Measurements from ENCODE around the gene C6. TPM values are rescaled to one million over a fixed set of nuclear protein-coding genes. Genes with fewer than 3 reads are reported as not detected.

The C6 gene
- polyA plus RNA-seq, 3 donors, result 2.0 to 3.8 (median 2.9) TPM

DNA sequence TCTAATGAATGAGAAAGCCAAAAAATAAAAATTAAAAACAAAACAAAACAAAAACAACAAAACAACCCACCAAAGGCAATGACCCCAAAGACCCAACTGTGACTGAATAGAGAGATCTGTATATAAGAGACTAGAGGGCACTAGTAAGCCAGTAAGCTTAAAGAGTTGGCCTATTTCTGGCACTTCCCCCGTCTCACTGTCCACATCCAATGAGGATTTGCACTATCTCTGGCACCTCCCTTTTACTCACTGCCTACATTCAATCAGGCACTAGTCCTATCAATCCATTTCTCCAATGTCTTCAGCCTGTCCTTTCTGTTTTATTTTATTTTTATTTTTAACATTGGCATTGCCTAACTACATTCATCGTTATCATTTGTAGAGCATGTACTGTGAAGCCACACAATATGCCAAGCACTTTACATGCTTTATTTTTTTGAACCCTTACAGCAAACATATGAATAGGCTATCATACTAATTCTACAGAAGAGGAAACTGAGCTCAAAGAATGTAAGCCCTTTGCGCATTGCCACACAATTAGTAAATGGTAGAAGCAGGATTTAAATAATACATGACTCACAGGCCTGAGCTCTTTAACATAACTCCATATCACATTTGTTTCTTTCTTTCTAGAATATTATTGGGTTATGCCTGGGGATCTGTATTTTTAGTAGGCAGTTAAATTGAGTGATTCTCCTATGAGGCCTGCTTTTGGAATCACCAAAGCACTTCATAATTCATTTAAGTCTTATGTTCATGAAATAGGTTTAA is 70.0 kb downstream of the C6 start:
- no peak for DNase-seq (ENCODE audit: low read depth in 3 of 3, low spot score in 2 of 3)

- DNase-seq (ENCODE audit: low read depth in 3 of 3, low spot score in 2 of 3), result no peak
These were observed 85.2 kb downstream of the C6 start for GRCh38 chr5:41127967-41128690.

DNA sequence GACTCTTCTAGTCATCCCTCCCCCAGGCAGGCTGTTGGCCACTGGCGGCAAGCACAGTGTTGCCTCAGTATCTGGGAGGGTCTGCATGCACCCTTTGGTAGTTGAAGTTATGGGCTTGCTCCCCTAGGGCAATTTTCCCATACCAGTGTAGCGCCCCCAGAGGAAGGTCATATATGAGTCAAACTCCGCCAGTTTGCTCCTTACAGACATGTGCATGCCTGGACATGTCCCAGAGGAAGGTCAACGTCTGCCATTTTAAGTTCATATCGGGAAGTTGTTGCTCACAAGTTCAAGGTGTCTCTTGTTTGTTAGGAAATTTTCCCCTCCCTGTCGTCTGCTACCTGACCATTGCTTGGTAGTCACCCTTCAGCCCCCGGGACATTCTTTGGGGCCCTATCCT is 90.9 kb downstream of the C6 start:
- DNase-seq (ENCODE audit: low read depth in 3 of 3, low spot score in 2 of 3), result no peak

GRCh38 chr5:41120600-41120999 is 92.7 kb downstream of the C6 start:
- no peak for DNase-seq (ENCODE audit: low read depth in 3 of 3, low spot score in 2 of 3)

DNA sequence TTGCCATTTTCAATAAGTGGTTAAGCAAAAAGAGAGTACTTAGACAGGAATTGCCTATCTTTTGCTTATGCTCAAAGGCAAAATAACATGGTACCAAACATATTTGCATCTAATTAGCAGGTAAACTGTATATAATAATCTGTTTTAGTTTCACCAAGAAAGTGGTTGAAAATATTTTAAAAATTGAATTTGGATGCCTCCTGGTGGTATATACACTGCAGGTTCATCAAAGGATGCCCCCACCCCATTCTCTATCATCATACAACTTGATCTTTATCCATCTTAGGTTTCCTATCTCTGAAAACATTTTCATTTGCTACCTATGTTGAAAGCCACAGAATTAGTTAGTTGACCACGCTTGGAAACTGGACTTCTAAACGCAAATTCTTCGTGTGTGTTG is 95.2 kb downstream of the C6 start:
- DNase-seq (ENCODE audit: low read depth in 3 of 3, low spot score in 2 of 3), result no peak

DNA sequence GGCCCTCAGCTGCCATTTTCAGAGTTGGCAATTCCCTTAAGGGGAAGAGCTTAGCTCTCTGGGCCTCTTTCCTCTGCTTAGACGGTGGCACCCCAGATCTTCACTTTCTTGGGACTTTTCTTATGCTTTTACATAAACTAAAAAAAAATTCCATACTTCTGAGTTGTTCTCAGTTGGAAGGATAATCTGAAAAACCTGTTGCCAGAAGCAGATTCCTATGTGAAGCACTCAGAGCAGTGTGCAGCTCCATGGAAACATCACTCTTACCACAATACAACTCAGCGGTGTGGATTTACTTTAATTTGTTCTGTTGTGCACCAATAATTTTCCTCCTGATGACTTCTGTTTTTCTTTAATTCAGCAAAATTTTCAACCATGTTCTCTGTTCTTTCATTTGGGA is 98.1 kb downstream of the C6 start:
- no peak for DNase-seq (ENCODE audit: low read depth in 3 of 3, low spot score in 2 of 3)

GRCh38 chr5:41112486-41113455 is 100.6 kb downstream of the C6 start:
- DNase-seq (ENCODE audit: low read depth in 3 of 3, low spot score in 2 of 3), result no peak

GRCh38 chr5:41109186-41109585 is 104.1 kb downstream of the C6 start:
- DNase-seq (ENCODE audit: low read depth in 3 of 3, low spot score in 2 of 3), result no peak

GRCh38 chr5:41102341-41102740 is 111.0 kb downstream of the C6 start:
- no peak for DNase-seq (ENCODE audit: low read depth in 3 of 3, low spot score in 2 of 3)

GRCh38 chr5:41097642-41098041 is 115.7 kb downstream of the C6 start:
- no peak for DNase-seq (ENCODE audit: low read depth in 3 of 3, low spot score in 2 of 3)

- no peak for DNase-seq (ENCODE audit: low read depth in 3 of 3, low spot score in 2 of 3)
These were observed 117.8 kb downstream of the C6 start for GRCh38 chr5:41095324-41096101.

DNA sequence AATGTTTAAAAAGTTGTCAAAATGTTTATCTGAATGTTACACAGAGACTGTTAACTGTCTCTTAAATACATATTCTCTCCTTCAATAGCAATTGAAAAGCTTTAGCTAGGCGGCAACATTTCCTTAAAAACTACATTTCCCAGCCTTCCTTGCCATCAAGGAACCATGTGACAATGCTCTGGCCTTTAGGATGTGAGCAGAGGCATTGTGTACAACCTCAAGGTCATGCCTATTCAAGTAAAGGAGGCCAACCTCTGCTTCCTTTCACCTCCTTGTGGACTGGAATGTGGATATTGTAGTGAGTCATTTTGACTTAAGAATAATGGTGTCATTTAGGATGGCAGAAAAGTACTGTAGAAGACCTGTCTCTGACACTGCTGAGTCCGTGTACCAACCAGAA is 118.5 kb downstream of the C6 start:
- DNase-seq (ENCODE audit: low read depth in 3 of 3, low spot score in 2 of 3), result no peak

DNA sequence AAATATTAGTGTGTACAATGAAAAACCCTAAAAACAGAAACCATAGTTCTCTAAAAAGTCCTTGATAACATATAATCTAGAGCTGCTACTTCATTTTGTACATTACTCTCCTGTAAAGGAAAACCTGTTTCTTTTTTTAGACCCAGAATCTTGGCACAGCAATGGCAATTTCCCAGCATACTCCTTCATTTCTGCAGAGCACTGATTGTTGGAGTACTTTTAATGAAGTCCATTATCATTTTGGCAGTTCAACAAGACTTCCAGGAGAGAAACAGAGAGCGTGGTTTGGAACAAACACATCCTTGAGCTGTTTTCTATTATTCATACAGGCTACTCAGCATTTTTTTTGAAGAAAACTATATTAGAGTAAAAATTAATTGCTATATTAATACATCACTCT is 119.5 kb downstream of the C6 start:
- DNase-seq (ENCODE audit: low read depth in 3 of 3, low spot score in 2 of 3), result no peak

Other genes starting within 250 kb of the C6 start
- under 1 TPM in 2 of 3 donors, not detected in 1; 0.14 to 0.17 TPM for gene MROH2B, start 142.2 kb downstream of the C6 start, polyA plus RNA-seq (ENCODE audit: insufficient read length in 3 of 3)